Measurements from ENCODE around the gene RFT1.

DNA sequence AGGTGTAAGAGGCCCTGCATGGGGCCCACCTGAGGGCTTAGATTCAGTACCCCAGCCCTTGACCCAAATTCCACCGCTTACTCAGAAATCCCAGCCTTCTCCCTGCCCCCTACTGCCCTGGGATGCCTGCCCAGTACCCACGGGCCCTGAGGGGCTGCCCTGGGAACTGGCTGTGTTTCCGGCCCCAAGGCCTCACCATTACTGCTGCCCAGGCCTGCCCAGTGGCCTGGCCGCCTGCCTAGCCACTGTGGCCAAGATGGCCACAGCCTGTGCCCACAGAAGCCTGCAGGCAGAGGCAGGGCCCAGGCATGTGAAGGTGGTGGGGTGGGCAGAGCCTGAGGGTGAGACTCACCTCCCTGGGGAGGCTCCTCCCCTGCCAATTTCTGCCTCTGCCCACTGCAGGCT lies 24.6 kb upstream of the RFT1 start:
- TF ChIP-seq POLR2A (IDR thresholded peaks at IDR 0.05; ENCODE audit: low read depth) (no peak), POLR2AphosphoS5 (IDR thresholded peaks at IDR 0.05) (no peak), EP300 (IDR thresholded peaks at IDR 0.05) (no peak)
- TF ChIP-seq, protein P1, sequence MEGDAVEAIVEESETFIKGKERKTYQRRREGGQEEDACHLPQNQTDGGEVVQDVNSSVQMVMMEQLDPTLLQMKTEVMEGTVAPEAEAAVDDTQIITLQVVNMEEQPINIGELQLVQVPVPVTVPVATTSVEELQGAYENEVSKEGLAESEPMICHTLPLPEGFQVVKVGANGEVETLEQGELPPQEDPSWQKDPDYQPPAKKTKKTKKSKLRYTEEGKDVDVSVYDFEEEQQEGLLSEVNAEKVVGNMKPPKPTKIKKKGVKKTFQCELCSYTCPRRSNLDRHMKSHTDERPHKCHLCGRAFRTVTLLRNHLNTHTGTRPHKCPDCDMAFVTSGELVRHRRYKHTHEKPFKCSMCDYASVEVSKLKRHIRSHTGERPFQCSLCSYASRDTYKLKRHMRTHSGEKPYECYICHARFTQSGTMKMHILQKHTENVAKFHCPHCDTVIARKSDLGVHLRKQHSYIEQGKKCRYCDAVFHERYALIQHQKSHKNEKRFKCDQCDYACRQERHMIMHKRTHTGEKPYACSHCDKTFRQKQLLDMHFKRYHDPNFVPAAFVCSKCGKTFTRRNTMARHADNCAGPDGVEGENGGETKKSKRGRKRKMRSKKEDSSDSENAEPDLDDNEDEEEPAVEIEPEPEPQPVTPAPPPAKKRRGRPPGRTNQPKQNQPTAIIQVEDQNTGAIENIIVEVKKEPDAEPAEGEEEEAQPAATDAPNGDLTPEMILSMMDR (IDR thresholded peaks at IDR 0.05), result no peak

Data from esophagus muscularis mucosa (tissue), 4 donors.